Body of pancreas (tissue), 4 donors: ENCODE measurements around the gene GPBP1. TPM values are rescaled to one million over a fixed set of nuclear protein-coding genes. Genes with fewer than 3 reads are reported as not detected.

Experiments
- ATAC-seq: fragments of 150-250 bp; one replicate; pipeline ENCODE4 v1.9.1; 2016
- DNase-seq, 4 donors: peaks; one replicate each; pipeline ENCODE4 v3.0.0-alpha.2; 2019
- H3K27ac ChIP-seq, 4 donors: fragments of 200-600 bp; sonication (generic); 1 replicate in 3 of 4; 2 replicates in 1 of 4; pipeline versions ENCODE4 v1.5.1 to v1.6.1; 2016 to 2019; ENCODE audit warnings: mild to moderate bottlenecking in 1 of 4, mixed read lengths in 1 of 4, moderate library complexity in 1 of 4
- H3K27me3 ChIP-seq, 2 donors: fragments of 200-600 bp; sonication (generic); one replicate each; pipeline ENCODE4 v1.6.0; 2016; ENCODE audit warnings: mild to moderate bottlenecking in 1 of 2
- H3K36me3 ChIP-seq, 2 donors: fragments of 200-600 bp; sonication (generic); replicated peaks in 1 of 2; 2 replicates each; pipeline ENCODE4 v1.5.1; 2016; ENCODE audit warnings: low read depth in 2 of 2; ENCODE audit not compliant: insufficient read depth in 1 of 2
- H3K4me1 ChIP-seq: fragments of 200-600 bp; sonication (generic); one replicate; pipeline ENCODE4 v1.6.0; 2016
- H3K4me3 ChIP-seq, 2 donors: fragments of 200-600 bp; sonication (generic); 1 replicate in 1 of 2; 2 replicates in 1 of 2; pipeline ENCODE4 v1.5.1; 2016 to 2019
- H3K9me3 ChIP-seq, 3 donors: fragments of 200-600 bp; sonication (generic); 1 replicate in 2 of 3; 2 replicates in 1 of 3; pipeline ENCODE4 v1.5.1; 2016
- POLR2A ChIP-seq, 3 donors: fragments of 450-650 bp; IDR thresholded peaks; one replicate each; pipeline ENCODE4 v1.6.1; 2016; ENCODE audit warnings: antibody characterized with exemption in 3 of 3, mild to moderate bottlenecking in 2 of 3
- WGBS, 2 donors: methylation state at CpG; one replicate each; pipeline ENCODE4 v1.1.5; 2017; 5-methylcytosine and 5-hydroxymethylcytosine counted together
- intact Hi-C: fragments of 100-400 bp; cut with DNase I; formaldehyde crosslinking; loops from one replicate; pipeline ENCODE4 v1.15.1; 2023
- total RNA-seq, 2 donors: library from RNA; depleted of rRNA; stranded (reverse); fragments of >200 nt; gene quantifications; one replicate each; pipeline ENCODE4 v1.1.0, GENCODE V29; 2016
- TF ChIP-seq, protein P1 (sequence below), 7 experiments: fragments of 450-650 bp in 4 of 7; fragments of 200-600 bp in 3 of 7; sonication (generic) in 3 of 7; IDR thresholded peaks; one replicate each; pipeline ENCODE4 v1.5.1; 2016 to 2019; ENCODE audit warnings: antibody characterized with exemption in 7 of 7

Gene GPBP1
- total RNA-seq, 2 donors from 2014 or later, result 53.2 to 67.2 TPM

DNA sequence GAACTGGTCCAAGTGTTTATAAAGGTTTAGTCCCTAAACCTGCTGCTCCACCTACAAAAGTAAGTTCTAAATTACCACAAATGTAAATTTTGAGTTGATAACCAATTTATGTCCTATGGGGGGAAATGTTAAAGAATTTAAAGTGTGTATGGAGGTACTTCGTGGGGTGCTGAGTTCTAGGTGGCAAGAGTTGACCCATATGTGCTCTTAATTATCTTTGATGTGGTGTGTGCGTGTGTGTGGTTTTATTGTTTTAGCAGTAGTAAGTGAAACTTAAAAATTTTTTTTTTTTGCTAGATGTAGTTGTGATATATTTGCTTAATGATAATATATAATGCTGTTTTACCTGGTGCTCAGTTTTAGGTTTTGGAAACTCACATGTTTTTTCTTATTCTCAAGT, 72.6 kb downstream of the GPBP1 start:
- Histone ChIP-seq H3K4me3 (no peak overlapping the region), H3K4me1 (no peaks in the 10 kb centered on the region), H3K36me3 (peaks cover 6 to 12% of the 10 kb centered on the region in 2 donors), H3K27me3 (no peaks in the 10 kb centered on the region), H3K9me3 (no peaks in the 10 kb centered on the region), H3K27ac (no peak overlapping the region)
- ATAC-seq (no peak), DNase-seq (no peak)
- TF ChIP-seq, protein P1, sequence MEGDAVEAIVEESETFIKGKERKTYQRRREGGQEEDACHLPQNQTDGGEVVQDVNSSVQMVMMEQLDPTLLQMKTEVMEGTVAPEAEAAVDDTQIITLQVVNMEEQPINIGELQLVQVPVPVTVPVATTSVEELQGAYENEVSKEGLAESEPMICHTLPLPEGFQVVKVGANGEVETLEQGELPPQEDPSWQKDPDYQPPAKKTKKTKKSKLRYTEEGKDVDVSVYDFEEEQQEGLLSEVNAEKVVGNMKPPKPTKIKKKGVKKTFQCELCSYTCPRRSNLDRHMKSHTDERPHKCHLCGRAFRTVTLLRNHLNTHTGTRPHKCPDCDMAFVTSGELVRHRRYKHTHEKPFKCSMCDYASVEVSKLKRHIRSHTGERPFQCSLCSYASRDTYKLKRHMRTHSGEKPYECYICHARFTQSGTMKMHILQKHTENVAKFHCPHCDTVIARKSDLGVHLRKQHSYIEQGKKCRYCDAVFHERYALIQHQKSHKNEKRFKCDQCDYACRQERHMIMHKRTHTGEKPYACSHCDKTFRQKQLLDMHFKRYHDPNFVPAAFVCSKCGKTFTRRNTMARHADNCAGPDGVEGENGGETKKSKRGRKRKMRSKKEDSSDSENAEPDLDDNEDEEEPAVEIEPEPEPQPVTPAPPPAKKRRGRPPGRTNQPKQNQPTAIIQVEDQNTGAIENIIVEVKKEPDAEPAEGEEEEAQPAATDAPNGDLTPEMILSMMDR (IDR thresholded peaks at IDR 0.05), result no peak
- TF ChIP-seq POLR2A (IDR thresholded peaks at IDR 0.05), result no peak
- 94 to 96% methylated on average over 2 of the region's 2 CpGs for WGBS, 2 donors
- intact Hi-C loops, result no loop called here

DNA sequence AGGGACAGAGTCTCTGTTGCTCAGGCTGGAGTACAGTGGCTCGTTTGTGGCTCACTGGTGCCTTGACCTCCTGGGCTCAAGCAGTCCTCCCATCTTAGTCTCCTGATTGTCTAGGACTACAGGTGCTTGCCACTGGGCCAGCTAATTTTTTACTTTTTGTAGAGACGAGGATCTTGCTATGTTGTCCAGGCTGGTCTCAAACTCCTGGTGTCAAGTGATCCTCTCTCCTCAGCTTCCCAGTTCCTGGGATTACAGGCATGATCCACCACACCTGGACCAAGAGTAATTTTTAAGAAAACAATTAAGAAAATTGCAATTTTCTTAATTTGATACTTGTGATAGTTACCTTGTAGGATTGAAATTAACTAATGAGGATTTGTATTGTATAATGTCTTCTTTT, 73.9 kb downstream of the GPBP1 start:
- Histone ChIP-seq H3K4me1 (no peaks in the 10 kb centered on the region), H3K4me3 (no peak overlapping the region), H3K36me3 (peaks cover 6 to 16% of the 10 kb centered on the region in 2 donors), H3K9me3 (no peaks in the 10 kb centered on the region), H3K27me3 (no peaks in the 10 kb centered on the region), H3K27ac (no peak overlapping the region)
- intact Hi-C loops, result no loop called here
- TF ChIP-seq, protein P1 (IDR thresholded peaks at IDR 0.05), result no peak
- no peak for TF ChIP-seq POLR2A (IDR thresholded peaks at IDR 0.05)
- ATAC-seq, result no peak
- 86 to 92% methylated on average over 2 of the region's 2 CpGs for whole genome bisulfite sequencing, 2 donors
- no peak for DNase-seq

DNA sequence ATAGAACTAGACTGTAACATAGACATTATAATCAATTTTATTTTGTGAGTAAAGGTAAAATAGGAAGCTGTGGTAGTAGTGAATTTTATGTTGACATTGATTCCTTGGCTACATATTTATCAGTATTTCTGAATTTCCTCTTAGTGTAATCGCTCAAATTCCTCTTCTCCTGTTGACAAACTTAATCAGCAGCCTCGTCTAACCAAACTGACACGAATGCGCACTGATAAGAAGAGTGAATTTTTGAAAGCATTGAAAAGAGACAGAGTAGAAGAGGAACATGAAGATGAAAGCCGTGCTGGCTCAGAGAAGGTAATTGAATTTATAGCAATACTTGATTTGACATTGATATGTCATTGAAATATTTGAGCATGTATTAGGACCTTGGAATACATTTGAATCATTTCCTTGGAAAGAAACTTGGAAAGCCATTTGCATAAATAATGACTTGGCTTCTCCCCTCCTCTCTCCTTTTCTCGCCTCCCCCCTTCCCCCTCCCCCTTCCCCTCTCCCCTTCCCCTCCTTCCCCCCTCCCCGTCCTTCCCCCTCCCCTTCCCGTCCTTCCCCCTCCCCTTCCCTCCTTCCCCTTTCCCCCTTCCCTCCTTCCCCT, 75.5 kb downstream of the GPBP1 start:
- H3K4me1 ChIP-seq, result no peaks in the 10 kb centered on the region
- H3K27ac ChIP-seq, result no peak overlapping the region
- H3K9me3 ChIP-seq, result no peaks in the 10 kb centered on the region
- intact Hi-C loops, result no loop called here
- H3K36me3 ChIP-seq, result peaks cover 6 to 16% of the 10 kb centered on the region in 2 donors
- DNase-seq (no peak), ATAC-seq (no peak)
- TF ChIP-seq POLR2A (IDR thresholded peaks at IDR 0.05), result no peak
- TF ChIP-seq, protein P1 (IDR thresholded peaks at IDR 0.05), result no peak
- H3K27me3 ChIP-seq, result no peaks in the 10 kb centered on the region
- H3K4me3 ChIP-seq, result no peak overlapping the region
- WGBS, 2 donors, result 63 to 64% methylated on average over 8 of the region's 8 CpGs

DNA sequence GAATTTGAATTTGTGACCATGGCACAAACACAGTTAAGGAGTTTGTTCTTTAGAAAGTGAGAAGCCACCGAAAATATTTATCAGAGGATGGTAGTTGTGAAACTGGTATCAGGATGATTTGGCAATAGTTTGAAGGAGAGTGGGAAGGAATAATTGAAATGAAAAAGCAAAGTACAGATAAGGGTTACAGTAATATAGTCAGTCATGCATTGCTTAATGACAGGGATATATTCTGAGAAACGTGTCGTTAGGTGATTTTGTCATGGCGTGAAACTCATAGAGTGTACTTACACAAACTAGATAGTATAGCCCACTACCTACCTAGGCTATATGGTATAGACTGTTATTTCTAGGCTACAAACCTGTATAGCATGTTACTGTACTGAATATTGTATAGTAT, 84.2 kb downstream of the GPBP1 start:
- WGBS, 2 donors, result 64 to 67% methylated on average over 4 of the region's 4 CpGs
- peaks cover 0 to 8% of the 10 kb centered on the region in 2 donors for H3K36me3 ChIP-seq
- H3K4me3 ChIP-seq, result no peak overlapping the region

DNA sequence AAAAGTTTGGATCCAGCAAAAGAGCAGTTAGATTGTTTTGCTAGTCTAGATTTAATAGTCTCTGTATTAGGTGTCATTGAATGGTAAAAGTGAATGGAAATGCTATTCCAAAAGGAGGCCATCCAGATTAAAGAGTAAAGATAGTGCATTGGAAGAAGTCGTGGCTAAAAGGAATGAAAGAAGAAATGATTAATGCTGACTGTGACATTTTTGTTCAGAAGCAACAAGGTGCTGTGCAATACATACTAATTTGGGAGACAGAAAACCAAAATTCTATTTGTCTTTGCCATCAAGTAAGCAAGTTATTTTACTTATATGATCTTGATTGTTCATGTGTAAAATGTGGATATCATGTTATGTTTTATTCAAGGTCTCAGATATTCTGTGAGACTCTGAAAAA, 85.1 kb downstream of the GPBP1 start:
- no peak overlapping the region for H3K27ac ChIP-seq
- no peaks in the 10 kb centered on the region for H3K4me1 ChIP-seq
- no peak for ATAC-seq
- 54 to 67% methylated on average over 1 of the region's 1 CpG for WGBS, 2 donors
- DNase-seq, result no peak
- intact Hi-C loops, result no loop called here
- H3K36me3 ChIP-seq, result peaks cover 0 to 8% of the 10 kb centered on the region in 2 donors
- no peaks in the 10 kb centered on the region for H3K27me3 ChIP-seq
- TF ChIP-seq, protein P1 (IDR thresholded peaks at IDR 0.05), result no peak
- no peak for TF ChIP-seq POLR2A (IDR thresholded peaks at IDR 0.05)
- H3K4me3 ChIP-seq, result no peak overlapping the region
- H3K9me3 ChIP-seq, result no peaks in the 10 kb centered on the region

More for the DNA sequence above, 84.2 kb downstream of the GPBP1 start:
- no peak for TF ChIP-seq POLR2A (IDR thresholded peaks at IDR 0.05)
- DNase-seq (no peak), ATAC-seq (no peak)
- Histone ChIP-seq H3K9me3 (no peaks in the 10 kb centered on the region), H3K27me3 (no peaks in the 10 kb centered on the region), H3K4me1 (no peaks in the 10 kb centered on the region), H3K27ac (no peak overlapping the region)
- intact Hi-C loops, result no loop called here
